Activated CD4-positive, CD25-positive, alpha-beta regulatory T cell treated with anti-CD3 and anti-CD28 coated beads, Interleukin-2, amount 50 U/mL, for 24 hours (primary cell): ENCODE results near the gene SCN1B.
"Not testable (repeated sequence)": the region's sequence is repeated elsewhere in the genome, so short reads cannot be mapped to it uniquely, and the experiment has no call there.

ENCODE experiments used
- ATAC-seq, 2 donors: fragments of 150-1000 bp; cut with Tn5 transposase; one replicate each; pipeline ENCODE4 v1.10.0; 2021; ENCODE audit warnings: mild to moderate bottlenecking in 1 of 2, moderate library complexity in 1 of 2

The SCN1B gene

GRCh38 chr19:35030257-35031071 is at the start of gene SCN1B:
Gene SCN1B, plus strand, starts transcription at chr19:35030470. Its CDS starts 351 bp downstream, at chr19:35030821.
- peak; percentile 80 to 87 for ATAC-seq

GRCh38 chr19:34982275-34982674 is 48.0 kb upstream of the SCN1B start:
- no peak for ATAC-seq

- ATAC-seq = no peak
These were observed 46.5 kb upstream of the SCN1B start for GRCh38 chr19:34983786-34984185.

- ATAC-seq = no peak
These were observed 46.0 kb upstream of the SCN1B start for GRCh38 chr19:34984287-34984686.

- no peak for ATAC-seq
These were observed 44.8 kb upstream of the SCN1B start for GRCh38 chr19:34985249-34986022.

GRCh38 chr19:34988119-34988518 is 42.2 kb upstream of the SCN1B start:
- no peak for ATAC-seq

GRCh38 chr19:34989298-34989697 is 41.0 kb upstream of the SCN1B start:
- peak; percentile 9 to 21 for ATAC-seq

GRCh38 chr19:34990578-34991192 is 39.6 kb upstream of the SCN1B start:
- ATAC-seq = peak; percentile 28 to 66

- no peak for ATAC-seq
These were observed 38.5 kb upstream of the SCN1B start for GRCh38 chr19:34991542-34992333.

- ATAC-seq = not testable (repeated sequence)
These were observed 37.7 kb upstream of the SCN1B start for GRCh38 chr19:34992582-34992981.

- ATAC-seq = no peak
These were observed 36.0 kb upstream of the SCN1B start for GRCh38 chr19:34994286-34994642.

GRCh38 chr19:34994643-34995541 is 35.4 kb upstream of the SCN1B start:
- no peak for ATAC-seq

GRCh38 chr19:34995551-34995950 is 34.7 kb upstream of the SCN1B start:
- no peak for ATAC-seq

GRCh38 chr19:34997071-34997617 is 33.1 kb upstream of the SCN1B start:
- no peak for ATAC-seq

- not testable (repeated sequence) for ATAC-seq
These were observed 32.0 kb upstream of the SCN1B start for GRCh38 chr19:34998224-34998623.

GRCh38 chr19:34998777-34999497 is 31.3 kb upstream of the SCN1B start:
- no peak for ATAC-seq

- peak; percentile 63 to 66 for ATAC-seq
These were observed 30.6 kb upstream of the SCN1B start, which contains the start of gene GRAMD1A for GRCh38 chr19:34999498-35000337. Gene GRAMD1A, plus strand, starts transcription at chr19:35000323. Its CDS starts 156 bp downstream, at chr19:35000479.

- ATAC-seq = peak in 1 of 2 donors; percentile 18
These were observed 30.0 kb upstream of the SCN1B start for GRCh38 chr19:35000338-35000646.

GRCh38 chr19:35000647-35001501 is 29.4 kb upstream of the SCN1B start:
- peak; percentile 60 to 71 for ATAC-seq
